HG03342 (cell line): ENCODE measurements around the gene EYS.
"Not testable (repeated sequence)": the region's sequence is repeated elsewhere in the genome, so short reads cannot be mapped to it uniquely, and the experiment has no call there.

ENCODE experiments used
- ATAC-seq: cut with Tn5 transposase; IDR thresholded peaks from one replicate; pipeline ENCODE4 v1.9.1; 2021; ENCODE audit warnings: mild to moderate bottlenecking, moderate library complexity; ENCODE audit not compliant: unreplicated experiment

Gene EYS

DNA sequence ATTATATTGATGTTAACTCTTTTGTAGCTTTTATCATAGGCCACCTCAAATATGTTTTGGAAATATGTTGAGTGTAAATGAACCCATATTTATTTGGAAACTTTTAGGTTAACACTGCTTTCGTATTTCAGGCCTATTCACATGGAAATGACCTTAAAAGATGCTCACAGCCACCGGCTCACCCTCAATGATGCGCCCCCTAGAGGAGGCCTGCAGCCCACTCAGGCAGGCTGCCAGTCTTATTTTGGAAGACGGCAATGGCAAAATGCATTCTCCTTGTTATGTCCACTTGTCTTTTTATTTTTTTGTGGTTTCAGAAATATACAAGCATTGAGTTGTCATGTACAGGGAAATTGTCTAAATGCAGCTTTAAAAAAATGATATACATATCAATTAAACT, 1201.7 kb downstream of the EYS start:
- peak; percentile 72 for ATAC-seq

DNA sequence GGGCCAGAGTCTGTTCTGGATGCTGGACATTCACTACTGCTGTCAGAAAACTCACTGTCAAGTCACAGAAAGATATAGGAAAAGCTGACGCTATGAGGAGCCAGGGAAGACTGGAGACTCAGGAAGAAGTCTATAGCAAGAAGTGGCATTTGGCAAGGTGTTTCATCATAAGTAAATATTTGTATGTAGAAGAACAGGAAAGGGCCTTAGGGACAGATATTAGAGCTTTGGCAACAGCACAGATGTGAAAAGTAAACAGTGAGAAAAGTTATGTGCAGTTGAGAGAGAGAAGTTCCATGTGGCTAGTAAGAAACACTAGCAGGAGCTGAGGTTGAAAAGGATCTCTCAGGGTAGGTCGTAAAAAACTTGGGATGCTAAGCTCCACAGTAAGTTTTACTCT, 1202.5 kb downstream of the EYS start:
- no peak for ATAC-seq

DNA sequence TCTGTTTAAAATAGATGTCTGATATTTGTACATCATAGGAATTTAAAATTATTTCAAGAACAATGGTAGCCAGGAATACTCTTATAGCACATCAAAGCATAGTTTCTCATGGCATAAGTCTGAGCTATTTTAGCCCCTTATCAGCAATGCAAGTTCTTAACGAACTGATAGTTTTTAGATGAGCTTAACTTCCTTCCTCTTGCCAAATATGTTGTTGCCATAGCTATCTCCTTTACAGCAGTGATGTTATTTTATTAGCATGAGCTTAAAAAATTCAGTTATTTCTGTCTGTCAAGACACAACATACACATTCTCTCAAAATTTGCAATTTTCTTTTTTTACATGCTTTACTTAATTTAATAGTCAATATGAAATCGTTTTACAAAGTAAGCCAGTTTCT, 1204.2 kb downstream of the EYS start:
- ATAC-seq, result no peak

DNA sequence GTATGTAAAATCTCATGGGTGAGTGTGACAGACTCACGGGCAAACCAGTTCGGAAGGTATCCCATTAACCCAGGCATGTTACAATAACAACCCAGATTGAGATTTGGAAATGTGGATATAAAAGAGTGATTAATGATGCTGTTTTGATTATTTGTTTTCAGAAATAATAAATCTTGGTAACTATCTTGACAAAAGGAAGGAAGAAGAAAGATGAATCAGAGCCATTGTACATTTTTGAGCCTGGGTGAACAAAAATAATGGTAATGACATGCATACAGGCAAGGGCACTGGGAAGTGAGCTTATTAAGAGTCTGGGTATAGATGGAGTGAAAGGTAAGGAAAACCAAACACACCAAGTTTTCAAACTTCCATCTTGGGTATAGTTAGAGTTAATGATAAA, 1209.4 kb downstream of the EYS start:
- ATAC-seq, result no peak

DNA sequence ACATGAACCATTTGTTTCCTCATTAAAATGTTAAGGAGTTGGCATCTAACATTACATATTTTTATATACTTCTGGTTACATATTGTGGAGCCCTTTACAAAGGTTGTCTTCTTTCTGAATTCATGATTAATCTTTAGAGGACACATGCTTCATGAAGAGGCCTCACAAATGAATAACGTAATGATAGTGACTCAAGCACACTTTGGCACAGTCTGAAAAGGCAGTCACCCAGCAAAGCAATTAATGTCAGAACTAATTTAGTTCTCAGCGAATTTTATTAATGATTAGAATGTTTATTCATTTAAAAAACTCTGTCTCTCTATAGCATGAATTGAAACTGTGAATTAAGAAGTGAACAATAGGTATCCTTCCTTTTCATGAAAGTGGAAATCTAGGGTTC, 1217.3 kb downstream of the EYS start:
- ATAC-seq, result no peak

DNA sequence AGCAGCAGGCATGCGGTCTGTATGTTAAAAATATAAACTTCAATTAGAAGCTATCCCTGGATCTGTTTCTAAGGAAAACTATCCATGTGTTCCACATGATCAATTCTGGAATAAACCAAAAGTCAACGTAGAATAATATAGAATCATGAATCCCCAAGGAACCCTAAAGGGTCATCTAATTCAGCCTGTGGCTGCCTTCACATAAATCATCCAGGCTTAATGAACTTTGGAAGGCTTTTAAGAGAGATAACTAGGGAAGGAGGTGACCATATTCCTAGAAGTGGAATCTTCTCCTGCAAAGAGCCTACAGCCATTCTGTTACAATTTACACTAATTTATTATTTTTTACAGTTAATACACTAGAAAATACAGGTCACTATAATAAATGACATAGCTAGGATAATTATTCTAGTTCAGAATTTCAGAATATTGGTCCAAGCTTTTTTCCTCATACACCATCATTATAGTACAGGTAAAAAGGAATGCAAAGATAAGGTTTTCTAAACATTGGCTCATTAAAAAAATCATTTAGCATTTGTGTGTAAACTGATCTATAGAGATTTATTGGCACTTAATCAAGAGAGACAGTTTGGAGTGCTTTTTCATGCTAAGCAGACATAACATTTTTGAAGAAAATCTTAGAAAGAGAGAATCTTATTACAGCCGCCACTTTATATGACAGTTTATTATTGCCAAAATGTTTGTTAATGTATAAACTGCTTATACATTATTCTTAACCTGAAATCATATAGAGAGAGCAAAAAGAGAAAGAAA, 1220.3 kb downstream of the EYS start:
- ATAC-seq, result no peak

DNA sequence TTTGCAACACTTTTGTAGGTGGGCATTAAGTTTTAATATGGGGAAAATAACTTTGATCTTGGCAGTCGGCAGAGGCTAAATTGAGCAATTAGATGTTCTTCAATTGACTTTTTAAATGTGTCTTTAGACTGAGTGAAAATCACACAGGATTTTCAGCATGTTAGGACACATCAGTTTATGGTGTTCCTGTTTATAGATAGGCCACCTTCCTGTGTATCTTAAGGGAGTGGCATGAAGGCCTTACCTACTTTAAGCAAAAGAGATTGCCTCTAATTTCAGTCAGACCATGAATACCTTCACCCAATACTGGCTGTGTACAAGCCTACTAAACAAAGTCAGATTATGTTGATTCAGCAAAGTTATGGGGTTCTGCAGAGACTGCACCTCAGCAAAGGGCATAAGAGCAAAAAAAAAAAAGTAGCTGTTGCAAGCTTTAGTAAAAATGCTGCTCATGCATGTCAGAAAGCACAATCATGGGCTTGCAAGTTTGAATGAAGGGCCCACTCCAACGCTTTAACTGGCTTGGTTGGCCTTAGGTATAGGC, 1223.0 kb downstream of the EYS start:
- ATAC-seq, result no peak

DNA sequence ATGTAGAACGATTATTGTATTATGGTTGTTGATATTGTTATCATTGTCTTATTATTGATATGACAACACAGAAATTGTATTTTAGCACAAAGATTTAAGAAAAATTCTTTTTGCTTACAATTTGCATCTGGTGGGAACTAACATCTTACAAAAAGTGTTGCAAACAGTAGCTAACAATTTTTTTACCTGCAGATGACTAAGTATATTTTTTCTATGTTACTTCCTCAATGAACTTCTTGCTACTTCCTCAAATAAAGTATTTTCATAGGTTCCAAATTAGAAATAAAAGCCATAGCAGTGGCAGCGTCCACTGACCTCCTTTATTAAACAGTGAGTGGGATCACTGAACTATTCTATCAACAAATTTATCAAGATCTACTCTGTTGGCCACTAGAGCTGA, 1224.4 kb downstream of the EYS start:
- no peak for ATAC-seq

DNA sequence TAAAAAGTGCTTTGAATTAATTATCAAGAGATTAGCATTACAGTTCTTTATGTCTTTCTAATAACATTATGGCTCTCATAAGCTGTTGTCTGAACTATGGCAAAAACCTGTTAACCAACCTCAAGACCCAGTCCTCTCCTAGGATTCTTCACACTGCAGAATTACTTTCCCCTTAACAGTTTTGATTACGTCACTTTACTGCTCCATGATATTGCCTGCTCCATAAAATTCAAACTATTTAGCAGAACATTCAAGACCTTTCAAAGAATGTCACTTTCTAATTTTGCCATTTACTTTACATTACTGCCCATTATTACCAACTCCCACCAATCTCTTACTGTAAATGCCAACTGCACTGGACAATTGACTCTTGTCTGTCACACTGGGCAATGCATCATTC, 1227.9 kb downstream of the EYS start:
- ATAC-seq, result no peak

DNA sequence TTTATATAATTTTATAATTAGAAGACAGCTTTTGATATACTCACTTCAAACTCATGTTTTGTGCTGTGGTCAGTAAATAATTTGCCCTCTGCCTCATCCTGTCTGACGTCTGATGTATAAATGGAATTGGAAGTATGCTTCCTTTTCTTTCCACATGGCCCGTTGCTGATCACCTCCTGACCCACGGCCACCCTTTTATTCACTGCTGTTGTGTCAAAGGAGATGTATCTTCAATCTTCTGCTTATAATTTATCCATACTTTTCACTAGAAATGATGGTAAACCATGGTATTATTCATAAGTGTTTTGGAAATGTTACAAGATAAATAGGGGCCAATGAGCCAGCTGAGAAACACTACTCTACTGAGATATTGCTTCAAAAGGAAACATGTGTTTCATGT, 1229.6 kb downstream of the EYS start:
- no peak for ATAC-seq

DNA sequence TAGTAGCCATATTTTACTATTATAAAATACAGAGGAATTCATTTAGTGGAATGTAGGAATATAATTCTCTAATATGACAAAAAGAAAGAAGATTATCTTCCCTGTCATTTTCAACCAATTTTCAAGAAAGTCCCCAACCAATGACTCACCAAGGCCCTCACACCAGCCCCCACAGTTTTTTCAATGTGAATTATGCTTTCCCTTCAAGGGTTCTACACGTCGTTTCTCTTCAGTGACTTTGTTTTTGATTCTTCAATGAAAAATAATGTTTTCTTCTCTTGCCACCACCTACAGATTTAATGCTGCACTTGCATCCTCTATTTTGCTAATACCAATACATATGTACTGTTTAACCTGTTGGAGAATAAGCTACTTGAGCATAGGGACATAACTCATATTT, 1230.1 kb downstream of the EYS start:
- ATAC-seq, result no peak

DNA sequence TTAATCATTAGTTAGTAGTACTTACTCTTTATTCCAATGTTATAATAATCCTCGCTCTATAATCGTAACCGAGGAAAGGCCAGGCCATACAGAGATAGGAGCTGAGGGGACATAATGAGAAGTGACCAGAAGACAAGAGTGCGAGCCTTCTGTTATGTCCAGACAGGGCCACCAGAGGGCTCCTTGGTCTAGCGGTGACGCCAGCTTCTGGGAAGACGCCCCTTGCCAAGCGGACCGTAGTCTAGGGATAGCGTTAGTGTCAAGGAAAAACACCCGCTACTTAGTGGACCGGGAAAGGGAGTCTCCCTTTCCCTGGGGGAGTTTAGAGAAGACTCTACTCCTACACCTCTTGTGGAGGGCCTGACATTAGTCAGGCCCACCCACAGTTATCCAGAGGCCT, 1237.6 kb downstream of the EYS start:
- not testable (repeated sequence) for ATAC-seq

DNA sequence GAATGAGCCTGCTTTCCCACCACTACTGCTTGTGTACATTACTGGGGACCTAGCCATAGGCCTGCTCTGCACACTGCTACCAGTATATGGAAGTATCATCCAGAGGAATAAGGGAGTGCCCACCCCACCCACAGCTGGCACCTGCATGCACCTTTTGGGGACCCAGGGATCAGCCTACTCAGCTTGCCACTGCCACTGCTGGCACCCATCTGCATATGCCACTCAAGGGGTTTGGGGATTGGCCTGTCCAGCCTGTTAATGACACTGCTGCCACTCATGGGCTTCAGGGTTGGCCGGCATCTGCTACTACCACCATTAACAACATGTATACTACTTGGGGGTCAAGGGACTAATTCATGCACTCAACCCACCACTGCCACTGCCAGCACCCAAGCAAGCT, 1239.4 kb downstream of the EYS start:
- ATAC-seq, result no peak

DNA sequence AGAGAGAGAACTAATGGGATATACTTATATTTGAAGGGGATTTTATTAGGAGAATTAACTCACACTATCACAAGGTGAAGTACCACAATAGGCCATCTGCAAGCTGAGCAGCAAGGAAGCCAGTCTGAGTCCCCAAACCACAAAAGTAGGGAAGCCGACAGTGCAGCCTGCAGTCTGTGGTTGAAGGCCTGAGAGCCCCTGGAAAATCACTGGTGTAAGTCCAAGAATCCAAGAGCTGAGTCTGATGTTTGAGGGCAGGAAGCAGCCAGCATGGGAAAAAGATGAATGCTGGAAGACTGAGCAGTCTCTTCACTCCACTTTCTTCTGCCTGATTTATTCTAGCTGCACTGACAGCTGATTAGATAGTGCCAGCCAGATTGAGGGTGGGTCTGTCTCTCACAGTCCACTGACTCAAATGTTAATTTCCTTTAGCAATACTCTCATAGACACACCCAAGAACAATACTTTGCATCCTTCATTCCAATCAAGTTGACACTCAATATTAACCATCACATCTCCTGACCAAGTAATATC, 1247.5 kb downstream of the EYS start:
- ATAC-seq, result no peak

DNA sequence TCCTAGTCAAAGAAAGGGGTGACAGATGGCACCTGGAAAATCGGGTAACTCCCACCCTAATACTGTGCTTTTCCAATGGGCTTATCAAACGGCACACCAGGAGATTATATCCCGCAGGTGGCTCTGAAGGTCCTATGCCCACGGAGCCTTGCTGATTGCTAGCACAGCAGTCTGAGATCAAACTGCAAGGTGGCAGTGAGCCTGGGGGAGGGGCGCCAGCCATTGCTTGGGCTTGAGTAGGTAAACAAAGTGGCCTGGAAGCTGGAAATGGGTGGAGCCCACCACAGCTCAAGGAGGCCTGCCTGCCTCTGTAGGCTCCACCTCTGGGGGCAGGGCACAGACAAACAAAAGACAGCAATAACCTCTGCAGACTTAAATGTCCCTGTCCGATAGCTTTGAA, 1258.9 kb downstream of the EYS start:
- not testable (repeated sequence) for ATAC-seq

DNA sequence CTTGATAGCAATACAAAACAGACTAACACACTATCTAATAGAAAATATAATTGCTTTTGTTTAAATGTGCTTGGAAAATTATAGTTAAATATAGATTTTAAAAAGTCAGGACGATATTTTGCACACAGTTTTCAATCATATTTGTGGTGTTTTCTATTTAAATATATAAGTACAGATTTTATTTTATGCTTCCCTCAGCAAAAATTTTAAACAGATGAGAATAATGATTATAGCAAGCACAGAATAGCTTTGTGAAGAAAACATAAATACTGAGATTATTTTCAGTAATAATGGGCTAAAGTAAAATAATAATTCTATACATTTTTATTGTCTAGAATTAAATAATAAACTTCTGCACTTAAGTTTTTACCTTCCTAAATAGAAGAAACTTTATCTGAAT, 1262.0 kb downstream of the EYS start:
- no peak for ATAC-seq

DNA sequence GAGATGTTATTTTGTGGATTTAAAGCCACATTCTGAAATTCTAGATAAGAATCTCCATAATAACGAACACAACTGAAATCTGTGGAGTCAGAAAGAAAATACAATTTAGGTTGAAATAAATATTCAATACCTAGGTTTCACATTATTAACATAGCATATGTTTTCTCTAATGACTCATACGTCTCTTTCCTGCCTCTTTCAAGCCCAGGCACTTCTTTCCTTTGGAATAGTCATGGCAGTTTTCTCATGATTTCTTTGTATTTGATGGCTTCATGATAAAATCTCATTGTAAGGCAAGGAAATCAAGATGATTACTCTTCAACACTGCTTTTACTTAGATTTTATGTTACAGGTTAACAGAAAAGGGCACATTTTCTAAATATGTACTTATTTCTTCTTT, 1267.8 kb downstream of the EYS start:
- no peak for ATAC-seq

DNA sequence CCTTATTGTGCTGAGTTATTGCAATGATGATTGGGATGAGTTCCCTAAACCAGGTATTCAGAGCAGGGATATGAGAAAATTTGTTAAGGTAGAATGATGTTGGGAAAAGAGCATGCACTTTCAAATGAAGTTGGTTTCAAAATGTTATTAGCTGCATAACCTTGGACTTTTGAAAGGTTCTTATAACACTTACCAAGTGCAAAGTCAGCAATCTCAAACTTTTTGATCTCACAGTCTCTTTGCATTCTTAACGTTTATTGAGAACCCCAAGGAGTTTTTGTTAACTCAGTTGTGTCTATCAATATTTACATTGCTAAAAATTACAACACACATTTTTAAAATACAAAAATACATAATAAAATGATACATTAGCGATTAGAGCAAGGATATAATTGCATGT, 1269.0 kb downstream of the EYS start:
- ATAC-seq, result no peak

DNA sequence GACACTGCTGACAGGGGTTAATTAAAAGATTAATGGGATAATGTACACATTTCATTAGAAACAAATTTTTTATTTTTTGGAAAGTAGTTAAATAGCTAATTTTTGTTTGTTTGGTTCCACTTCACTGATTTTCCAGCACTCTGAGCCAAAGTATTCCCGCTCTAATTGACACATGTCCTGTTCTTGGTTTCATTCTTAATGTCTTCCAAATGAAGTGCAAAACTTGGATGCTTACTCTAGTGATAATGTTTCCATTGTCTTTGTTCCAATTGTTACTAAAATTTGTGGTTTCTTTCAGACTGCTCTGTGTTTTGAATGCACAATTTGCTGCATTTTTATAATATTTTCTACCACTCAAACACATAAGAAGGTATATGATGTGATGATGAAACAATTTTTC, 1277.1 kb downstream of the EYS start:
- no peak for ATAC-seq

DNA sequence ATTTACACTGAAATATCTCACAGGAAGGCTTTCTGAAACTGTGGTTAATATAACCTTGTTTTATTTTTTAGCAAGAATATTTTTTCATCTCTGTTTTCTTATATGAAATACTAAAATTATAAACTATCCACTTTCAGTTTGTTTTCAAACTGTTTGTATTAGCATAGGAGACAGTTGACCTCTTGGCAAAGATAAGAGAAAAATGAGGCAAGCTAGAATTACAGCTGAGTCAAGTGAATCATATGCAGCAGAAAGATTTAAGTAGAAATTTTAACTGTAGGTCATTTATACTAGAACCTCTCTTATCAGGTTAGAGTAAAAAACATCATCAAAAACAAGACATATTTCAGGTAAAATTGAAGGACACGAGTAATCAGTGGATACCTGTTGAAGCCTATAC, 1278.8 kb downstream of the EYS start:
- ATAC-seq, result no peak

DNA sequence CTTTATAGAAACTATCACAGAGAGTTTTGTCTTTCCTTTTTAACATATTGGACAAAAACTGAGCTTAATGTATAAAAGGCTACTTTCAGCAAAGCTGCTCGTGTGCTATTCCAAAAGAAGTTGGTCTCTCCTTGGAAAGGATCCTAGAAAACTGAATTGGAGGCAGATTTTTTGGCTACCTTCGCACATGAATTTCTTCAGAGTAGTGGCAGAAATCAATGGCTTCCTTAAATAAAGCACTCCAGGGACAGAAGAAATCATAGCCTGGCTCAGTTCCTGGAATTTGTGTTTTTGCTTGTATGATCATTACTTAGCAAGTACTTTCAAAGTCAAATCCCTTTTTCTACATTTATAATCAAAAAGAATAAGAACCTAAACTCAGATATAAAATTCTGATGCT, 1291.1 kb downstream of the EYS start:
- no peak for ATAC-seq

DNA sequence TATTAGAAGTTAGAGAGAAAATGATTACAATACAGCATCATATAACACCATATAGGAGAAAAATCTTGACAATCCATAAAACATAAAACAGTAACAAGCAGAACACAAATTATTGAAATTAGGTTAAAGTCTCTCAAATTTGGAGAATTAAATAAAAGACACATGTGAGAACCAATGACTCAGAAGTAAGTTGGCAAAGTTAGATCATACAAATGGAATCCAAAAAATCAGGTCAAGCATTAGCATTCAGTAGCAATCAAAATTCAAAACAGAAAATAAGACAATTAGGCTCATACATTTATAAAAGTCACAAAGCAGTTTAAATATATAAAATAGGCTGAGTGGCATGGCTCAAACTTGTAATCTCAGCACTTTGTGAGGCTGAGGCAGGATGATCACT, 1295.8 kb downstream of the EYS start:
- no peak for ATAC-seq

DNA sequence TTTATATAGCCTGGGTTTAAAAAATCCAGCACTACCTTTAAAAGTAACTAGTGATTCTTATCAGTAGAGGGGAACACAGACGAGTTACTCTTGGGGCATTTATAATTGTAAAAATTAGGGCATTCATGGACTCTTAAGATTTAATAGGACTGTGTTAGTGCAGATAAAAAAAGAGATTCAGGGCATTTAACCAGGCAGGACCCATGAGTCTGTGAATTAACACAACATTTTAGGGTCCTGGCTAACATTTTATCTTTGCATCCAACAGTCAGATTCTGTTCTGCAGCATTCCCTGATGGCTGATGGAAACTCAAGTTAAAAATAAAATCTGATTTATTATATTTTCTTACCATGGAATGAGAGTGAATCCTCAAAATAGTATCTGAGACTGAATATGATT, 1297.1 kb downstream of the EYS start:
- ATAC-seq, result no peak
